Measurements from ENCODE around the gene SF3A1.

- TF ChIP-seq POLR2AphosphoS5 (IDR thresholded peaks at IDR 0.05; ENCODE audit: low read depth, low read length): no peak
- no peak for TF ChIP-seq TAF1 (IDR thresholded peaks at IDR 0.05; ENCODE audit: low read depth, low read length)
Observed at GRCh38 chr22:30336752-30337460, 19.8 kb downstream of the SF3A1 start.
